ENCODE measurements around the gene CCS. TPM values are rescaled to one million over a fixed set of nuclear protein-coding genes. Genes with fewer than 3 reads are reported as not detected.
"Not testable (repeated sequence)": the region's sequence is repeated elsewhere in the genome, so short reads cannot be mapped to it uniquely, and the experiment has no call there.

Gene CCS
- total and polyA plus RNA-seq, 2 donors (not counting 1 experiment from before 2014, with no cell fraction given), result 22.5 to 42.4 TPM

DNA sequence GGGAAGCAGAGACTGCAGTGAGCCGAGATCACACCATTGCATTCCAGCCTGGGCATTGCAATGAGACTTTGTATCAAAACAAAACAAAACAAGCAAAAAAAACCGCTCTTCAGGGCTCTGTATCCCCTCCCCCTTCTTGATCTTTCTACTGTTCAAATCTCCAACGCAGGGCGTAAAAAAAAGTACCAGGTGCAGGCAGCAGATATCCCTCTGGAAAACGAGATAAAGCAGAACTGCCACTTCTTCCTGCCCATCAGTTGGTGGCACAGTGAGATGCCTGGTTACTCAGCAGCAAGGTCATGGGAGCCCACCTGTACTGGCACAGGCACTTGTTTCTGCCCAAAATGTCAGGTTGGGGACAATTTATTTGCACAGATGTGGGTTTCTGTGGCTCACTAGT is 11.2 kb downstream of the CCS start:
- no peak overlapping the region for H3K4me2 ChIP-seq (ENCODE audit: extremely low read depth, insufficient read depth, low read length)
- H2AFZ ChIP-seq (ENCODE audit: low read length), result no peak overlapping the region
- H3K4me3 ChIP-seq (replicated peaks in 1 of 4; ENCODE audit: control extremely low read depth in 1 of 4, insufficient read depth in 1 of 4, low read depth in 3 of 4, low read length in 4 of 4), result no peak overlapping the region
- peaks cover 7% of the 10 kb centered on the region for H3K36me3 ChIP-seq (ENCODE audit: control insufficient read depth, insufficient read depth, low read length)
- H3K27me3 ChIP-seq (ENCODE audit: control insufficient read depth, insufficient read depth, low read length), result no peaks in the 10 kb centered on the region
- no peaks in the 10 kb centered on the region for H4K20me1 ChIP-seq (ENCODE audit: control insufficient read depth, extremely low read depth, insufficient read depth, low read length)
- H3K4me1 ChIP-seq (ENCODE audit: control insufficient read depth, extremely low read depth, insufficient read depth, low read length), result peaks cover 10% of the 10 kb centered on the region
- TF ChIP-seq, protein P1, sequence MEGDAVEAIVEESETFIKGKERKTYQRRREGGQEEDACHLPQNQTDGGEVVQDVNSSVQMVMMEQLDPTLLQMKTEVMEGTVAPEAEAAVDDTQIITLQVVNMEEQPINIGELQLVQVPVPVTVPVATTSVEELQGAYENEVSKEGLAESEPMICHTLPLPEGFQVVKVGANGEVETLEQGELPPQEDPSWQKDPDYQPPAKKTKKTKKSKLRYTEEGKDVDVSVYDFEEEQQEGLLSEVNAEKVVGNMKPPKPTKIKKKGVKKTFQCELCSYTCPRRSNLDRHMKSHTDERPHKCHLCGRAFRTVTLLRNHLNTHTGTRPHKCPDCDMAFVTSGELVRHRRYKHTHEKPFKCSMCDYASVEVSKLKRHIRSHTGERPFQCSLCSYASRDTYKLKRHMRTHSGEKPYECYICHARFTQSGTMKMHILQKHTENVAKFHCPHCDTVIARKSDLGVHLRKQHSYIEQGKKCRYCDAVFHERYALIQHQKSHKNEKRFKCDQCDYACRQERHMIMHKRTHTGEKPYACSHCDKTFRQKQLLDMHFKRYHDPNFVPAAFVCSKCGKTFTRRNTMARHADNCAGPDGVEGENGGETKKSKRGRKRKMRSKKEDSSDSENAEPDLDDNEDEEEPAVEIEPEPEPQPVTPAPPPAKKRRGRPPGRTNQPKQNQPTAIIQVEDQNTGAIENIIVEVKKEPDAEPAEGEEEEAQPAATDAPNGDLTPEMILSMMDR (conservative IDR thresholded peaks at IDR 0.05 in 1 of 2, IDR thresholded peaks at IDR 0.05 in 1 of 2; ENCODE audit: low read depth in 1 of 2, low read length in 2 of 2), result no peak
- no peak for TF ChIP-seq EZH2 (IDR thresholded peaks at IDR 0.05; ENCODE audit: low read length, missing control alignments)
- DNase-seq (ENCODE audit: low read depth in 2 of 2), result no peak
- H3K9me3 ChIP-seq (ENCODE audit: control insufficient read depth, insufficient read depth, low read depth, low read length), result no peaks in the 10 kb centered on the region
- H3K9ac ChIP-seq (ENCODE audit: insufficient read depth, low read length), result no peak overlapping the region
- no peak overlapping the region for H3K27ac ChIP-seq (ENCODE audit: insufficient read depth, low read length)
- H3K79me2 ChIP-seq (ENCODE audit: control insufficient read depth, insufficient read depth, low read length), result no peaks in the 10 kb centered on the region

DNA sequence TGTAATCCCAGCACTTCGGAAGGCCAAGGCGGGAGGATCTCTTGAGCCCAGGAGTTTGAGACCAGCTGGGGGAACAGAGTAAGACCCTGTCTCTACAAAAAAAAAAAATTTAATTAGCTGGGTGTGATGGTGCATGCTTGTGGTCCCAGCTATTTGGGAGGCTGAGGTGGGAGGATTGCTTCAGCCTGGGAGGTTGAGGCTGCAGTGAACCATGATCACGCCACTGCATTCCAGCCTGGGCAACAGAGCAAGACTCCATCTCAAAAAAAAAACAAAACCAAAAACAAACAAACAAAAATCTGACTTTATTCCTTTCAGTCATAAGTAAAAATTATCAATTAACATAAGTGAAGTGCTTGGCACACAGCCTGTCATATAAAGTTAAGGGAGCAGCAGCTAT is 13.6 kb downstream of the CCS start:
- not testable (repeated sequence) for H3K27ac ChIP-seq (ENCODE audit: insufficient read depth, low read length)

DNA sequence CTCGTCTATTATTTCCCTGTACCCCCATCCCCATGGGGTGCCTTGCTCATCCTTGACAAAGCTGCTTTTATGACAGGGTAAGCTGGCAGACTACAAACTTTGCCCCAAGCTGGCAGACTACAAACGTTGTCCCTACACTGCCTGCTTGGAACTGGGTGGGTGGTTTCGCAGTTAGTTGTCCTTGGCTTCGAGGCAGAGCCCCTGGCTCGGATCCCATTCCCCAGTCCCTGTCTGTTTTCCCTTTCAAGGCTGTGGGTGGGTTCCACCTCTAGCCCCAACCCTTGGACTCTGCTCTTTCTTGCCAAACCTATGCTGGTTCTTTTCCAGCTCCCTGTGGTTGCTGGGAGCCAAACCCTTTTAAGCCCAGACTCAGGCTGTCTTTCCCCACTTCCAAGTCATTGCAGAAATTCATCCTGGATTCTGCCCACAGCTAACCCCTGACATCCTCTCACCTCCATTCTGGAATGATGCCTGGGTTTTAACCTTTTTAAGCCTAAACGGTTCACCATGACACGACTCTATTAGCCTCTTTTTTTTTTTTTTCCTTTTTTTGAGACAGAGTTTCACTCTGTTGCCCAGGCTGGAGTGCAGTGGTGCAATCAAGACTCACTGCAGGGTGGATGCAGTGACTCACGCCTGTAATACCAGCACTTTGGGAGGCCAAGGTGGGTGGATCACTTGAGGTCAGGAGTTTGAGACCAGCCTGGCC is 14.3 kb downstream of the CCS start:
- Histone ChIP-seq H3K9me3 (ENCODE audit: control insufficient read depth, insufficient read depth, low read depth, low read length) (no peaks in the 10 kb centered on the region), H3K4me2 (ENCODE audit: extremely low read depth, insufficient read depth, low read length) (peak overlapping the region; percentile 60), H3K36me3 (ENCODE audit: control insufficient read depth, insufficient read depth, low read length) (peaks cover 2% of the 10 kb centered on the region), H4K20me1 (ENCODE audit: control insufficient read depth, extremely low read depth, insufficient read depth, low read length) (no peaks in the 10 kb centered on the region), H3K4me1 (ENCODE audit: control insufficient read depth, extremely low read depth, insufficient read depth, low read length) (peaks cover 7% of the 10 kb centered on the region), H2AFZ (ENCODE audit: low read length) (no peak overlapping the region), H3K4me3 (replicated peaks in 1 of 4; ENCODE audit: control extremely low read depth in 1 of 4, insufficient read depth in 1 of 4, low read depth in 3 of 4, low read length in 4 of 4) (no peak overlapping the region), H3K27ac (ENCODE audit: insufficient read depth, low read length) (peak overlapping the region; percentile 52), H3K79me2 (ENCODE audit: control insufficient read depth, insufficient read depth, low read length) (no peaks in the 10 kb centered on the region), H3K9ac (ENCODE audit: insufficient read depth, low read length) (no peak overlapping the region), H3K27me3 (ENCODE audit: control insufficient read depth, insufficient read depth, low read length) (no peaks in the 10 kb centered on the region)
- DNase-seq (ENCODE audit: low read depth in 2 of 2), result peak; percentile 78 to 92
- TF ChIP-seq, protein P1 (conservative IDR thresholded peaks at IDR 0.05 in 1 of 2, IDR thresholded peaks at IDR 0.05 in 1 of 2; ENCODE audit: low read depth in 1 of 2, low read length in 2 of 2), result no peak
- TF ChIP-seq EZH2 (IDR thresholded peaks at IDR 0.05; ENCODE audit: low read length, missing control alignments), result no peak

More for the DNA sequence above, 13.6 kb downstream of the CCS start:
- H3K9me3 ChIP-seq (ENCODE audit: control insufficient read depth, insufficient read depth, low read depth, low read length); H2AFZ ChIP-seq (ENCODE audit: low read length); DNase-seq (ENCODE audit: low read depth in 2 of 2); H3K79me2 ChIP-seq (ENCODE audit: control insufficient read depth, insufficient read depth, low read length); H3K36me3 ChIP-seq (ENCODE audit: control insufficient read depth, insufficient read depth, low read length); H3K9ac ChIP-seq (ENCODE audit: insufficient read depth, low read length); H3K27me3 ChIP-seq (ENCODE audit: control insufficient read depth, insufficient read depth, low read length); H3K4me3 ChIP-seq (replicated peaks in 1 of 4; ENCODE audit: control extremely low read depth in 1 of 4, insufficient read depth in 1 of 4, low read depth in 3 of 4, low read length in 4 of 4); H3K4me1 ChIP-seq (ENCODE audit: control insufficient read depth, extremely low read depth, insufficient read depth, low read length); H3K4me2 ChIP-seq (ENCODE audit: extremely low read depth, insufficient read depth, low read length); H4K20me1 ChIP-seq (ENCODE audit: control insufficient read depth, extremely low read depth, insufficient read depth, low read length): not testable (repeated sequence)
